Right lobe of liver (tissue), 4 donors: ENCODE measurements around the gene KCNT1.

ENCODE experiments used
- POLR2A ChIP-seq: fragments of 450-650 bp; IDR thresholded peaks from one replicate; pipeline ENCODE4 v1.6.1; 2017; ENCODE audit warnings: antibody characterized with exemption, mild to moderate bottlenecking
- TF ChIP-seq, protein P1 (sequence below), 4 donors: fragments of 200-600 bp in 3 of 4; fragments of 450-650 bp in 1 of 4; IDR thresholded peaks; one replicate each; pipeline versions ENCODE4 v1.5.1 to v1.8.0; 2016 to 2022; ENCODE audit warnings: antibody characterized with exemption in 4 of 4, mild to moderate bottlenecking in 2 of 4
- donor health status: DM: no; HTN: no; CAD: no.
- donor health status: DM: no; HTN: no; CAD: no.
- donor health status: DM: no; HTN: yes; CAD: no.

DNA sequence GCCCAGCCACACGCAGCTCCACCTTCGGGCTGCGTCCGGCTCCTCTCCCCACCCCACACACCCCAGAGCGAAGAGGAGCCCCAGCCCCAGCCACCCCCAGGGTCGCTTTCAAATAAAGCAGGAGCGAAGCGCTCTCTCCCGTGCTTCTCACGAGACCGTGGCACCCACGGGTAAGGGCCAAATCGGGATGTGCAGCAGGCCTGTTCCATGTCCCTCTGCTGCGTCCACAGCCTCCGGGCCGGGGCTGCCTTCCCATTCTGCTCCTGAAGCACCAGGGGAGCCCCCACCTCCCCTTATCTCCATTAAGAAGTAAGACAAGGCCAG is 59.8 kb downstream of the KCNT1 start:
- TF ChIP-seq, protein P1, sequence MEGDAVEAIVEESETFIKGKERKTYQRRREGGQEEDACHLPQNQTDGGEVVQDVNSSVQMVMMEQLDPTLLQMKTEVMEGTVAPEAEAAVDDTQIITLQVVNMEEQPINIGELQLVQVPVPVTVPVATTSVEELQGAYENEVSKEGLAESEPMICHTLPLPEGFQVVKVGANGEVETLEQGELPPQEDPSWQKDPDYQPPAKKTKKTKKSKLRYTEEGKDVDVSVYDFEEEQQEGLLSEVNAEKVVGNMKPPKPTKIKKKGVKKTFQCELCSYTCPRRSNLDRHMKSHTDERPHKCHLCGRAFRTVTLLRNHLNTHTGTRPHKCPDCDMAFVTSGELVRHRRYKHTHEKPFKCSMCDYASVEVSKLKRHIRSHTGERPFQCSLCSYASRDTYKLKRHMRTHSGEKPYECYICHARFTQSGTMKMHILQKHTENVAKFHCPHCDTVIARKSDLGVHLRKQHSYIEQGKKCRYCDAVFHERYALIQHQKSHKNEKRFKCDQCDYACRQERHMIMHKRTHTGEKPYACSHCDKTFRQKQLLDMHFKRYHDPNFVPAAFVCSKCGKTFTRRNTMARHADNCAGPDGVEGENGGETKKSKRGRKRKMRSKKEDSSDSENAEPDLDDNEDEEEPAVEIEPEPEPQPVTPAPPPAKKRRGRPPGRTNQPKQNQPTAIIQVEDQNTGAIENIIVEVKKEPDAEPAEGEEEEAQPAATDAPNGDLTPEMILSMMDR (IDR thresholded peaks at IDR 0.05): no peak
- TF ChIP-seq POLR2A: no peak
